ENCODE measurements around the gene SGMS1.
"Not testable (repeated sequence)": the region's sequence is repeated elsewhere in the genome, so short reads cannot be mapped to it uniquely, and the experiment has no call there.

Gene SGMS1

DNA sequence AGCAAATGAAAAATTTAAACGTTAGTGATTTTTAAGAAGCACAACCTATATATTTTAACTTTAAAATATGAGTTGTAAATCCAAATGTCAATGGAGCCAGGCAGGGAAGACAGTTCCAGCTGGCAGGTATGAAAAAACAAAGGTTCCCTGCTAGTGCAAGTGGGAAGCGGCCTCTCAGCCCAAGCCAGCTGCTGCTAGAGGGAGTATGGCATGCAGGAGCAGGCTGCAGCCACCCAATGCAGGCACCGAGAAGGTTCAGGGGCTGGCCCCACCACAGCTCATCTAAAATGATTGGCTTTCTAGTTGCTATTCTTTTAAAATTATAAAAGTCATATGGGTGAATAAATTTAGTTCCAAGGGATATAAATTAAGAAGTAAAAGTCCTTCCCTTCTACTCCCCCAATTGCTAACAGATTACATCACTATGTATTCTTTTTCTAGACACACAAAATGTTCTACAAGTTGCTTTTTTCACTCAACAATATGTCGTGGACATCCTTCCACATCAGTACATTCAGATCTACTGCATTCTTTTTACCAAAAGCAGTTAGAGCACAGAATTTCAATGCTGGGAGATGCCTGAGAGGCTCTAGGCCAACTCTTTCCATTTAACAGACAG is 69.3 kb downstream of the SGMS1 start:
- no peak for DNase-seq

DNA sequence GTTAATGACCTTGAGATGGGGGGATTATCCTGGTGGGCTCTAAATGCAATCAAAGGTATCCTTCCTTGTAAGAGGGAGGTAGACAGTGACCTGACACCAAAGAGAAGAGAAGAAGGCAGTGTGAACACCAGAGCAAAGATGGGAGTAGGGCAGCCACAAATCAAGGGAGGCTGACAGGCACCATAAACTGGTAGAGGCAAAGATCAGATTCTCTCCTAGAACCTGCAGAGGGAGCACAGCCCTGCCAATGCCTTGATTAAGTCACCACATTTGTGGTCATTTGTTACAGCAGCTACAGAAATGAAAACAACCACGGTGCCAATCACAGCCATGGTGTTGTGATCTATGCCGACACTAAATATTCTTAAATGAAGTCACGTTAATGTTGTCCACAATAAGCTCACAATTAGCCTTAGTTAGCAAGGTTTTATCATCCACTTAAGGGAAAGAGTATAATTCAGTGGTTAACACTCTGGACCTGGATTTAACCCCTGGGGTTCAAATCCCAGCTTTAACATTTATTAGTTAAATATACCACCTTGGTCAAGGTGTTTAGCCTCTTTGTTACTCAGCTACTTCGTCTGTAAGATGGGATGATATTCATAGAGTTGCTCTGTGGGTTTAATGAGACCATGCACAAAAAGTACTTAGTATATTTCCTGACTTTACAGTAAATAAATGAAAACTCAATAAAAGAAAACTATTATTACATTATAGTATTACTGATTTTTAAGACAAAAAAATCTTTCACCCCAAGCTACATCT is 70.8 kb downstream of the SGMS1 start:
- DNase-seq, result no peak

DNA sequence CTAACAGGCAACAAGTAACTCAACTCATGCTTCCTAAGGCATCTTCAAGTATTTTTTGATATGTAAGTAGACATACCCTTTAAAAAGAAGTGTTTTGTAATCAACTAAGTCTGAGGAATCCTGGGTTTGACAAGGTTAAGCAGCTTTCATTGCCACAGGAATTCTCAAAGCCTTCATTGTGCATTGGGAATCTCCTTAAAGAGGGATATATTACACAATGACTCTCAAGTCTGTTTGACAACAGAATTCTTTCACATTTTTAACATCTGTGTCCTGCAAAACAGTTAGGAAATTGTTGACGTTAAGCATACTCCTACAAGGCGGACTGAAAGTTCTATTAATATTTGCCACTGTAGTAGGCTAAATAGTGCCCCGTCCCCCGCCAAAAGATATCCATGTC is 71.4 kb downstream of the SGMS1 start:
- DNase-seq, result no peak

- no peak for DNase-seq
These were observed 71.9 kb downstream of the SGMS1 start for GRCh38 chr10:50551894-50552293.

GRCh38 chr10:50550291-50550839 is 73.4 kb downstream of the SGMS1 start:
- DNase-seq, result no peak

DNA sequence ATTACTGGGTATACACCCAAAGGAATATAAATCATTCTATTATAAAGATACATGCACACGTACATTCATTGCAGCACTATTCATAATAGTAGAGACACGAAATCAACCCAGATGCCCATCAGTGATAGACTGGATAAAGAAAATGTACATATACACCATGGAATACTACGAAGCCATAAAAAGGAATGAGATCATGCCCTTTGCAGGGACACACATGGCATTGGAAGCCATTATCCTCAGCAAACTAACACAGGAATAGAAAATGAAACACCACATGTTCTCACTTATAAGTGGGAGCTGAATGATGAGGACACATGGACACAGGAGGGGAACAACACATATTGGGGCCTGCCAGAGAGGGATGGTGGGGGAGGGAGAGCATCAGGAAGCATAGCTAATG is 74.6 kb downstream of the SGMS1 start:
- not testable (repeated sequence) for DNase-seq

DNA sequence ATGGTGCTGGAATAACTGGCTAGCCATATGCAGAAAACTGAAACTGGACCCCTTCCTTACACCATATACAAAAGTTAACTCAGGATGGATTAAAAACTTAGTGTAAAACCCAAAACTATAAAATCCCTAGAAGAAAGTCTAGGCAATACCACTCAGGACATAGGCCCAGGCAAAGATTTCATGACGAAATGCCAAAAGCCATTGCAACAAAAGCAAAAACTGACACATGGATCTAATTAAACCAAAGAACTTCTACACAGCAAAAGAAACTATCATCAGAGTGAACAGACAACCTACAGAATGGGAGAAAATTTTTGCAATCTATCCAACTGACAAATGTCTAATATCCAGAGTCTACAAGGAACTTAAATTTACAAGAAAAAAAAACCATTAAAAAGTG is 75.3 kb downstream of the SGMS1 start:
- not testable (repeated sequence) for DNase-seq

GRCh38 chr10:50546287-50546686 is 77.5 kb downstream of the SGMS1 start:
- not testable (repeated sequence) for DNase-seq

DNA sequence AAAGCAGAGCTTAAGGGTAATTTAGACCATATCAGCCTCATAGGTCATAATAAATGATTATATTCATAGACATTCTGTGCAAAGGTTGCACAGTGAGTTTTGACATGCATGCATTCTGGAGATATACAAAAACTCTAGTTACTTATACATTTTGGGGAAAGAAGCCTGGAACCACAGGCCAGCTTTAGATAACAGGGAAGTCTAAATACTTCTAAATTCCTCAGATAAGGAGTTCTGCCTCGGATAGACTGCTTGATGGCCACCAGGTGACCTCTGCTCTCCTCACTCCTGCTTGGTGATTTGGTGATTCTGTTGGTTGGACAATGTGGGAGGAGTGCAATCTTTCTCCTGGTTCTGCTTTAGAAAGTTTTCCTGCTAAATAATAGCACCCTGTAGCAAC is 77.9 kb downstream of the SGMS1 start:
- no peak for DNase-seq

DNA sequence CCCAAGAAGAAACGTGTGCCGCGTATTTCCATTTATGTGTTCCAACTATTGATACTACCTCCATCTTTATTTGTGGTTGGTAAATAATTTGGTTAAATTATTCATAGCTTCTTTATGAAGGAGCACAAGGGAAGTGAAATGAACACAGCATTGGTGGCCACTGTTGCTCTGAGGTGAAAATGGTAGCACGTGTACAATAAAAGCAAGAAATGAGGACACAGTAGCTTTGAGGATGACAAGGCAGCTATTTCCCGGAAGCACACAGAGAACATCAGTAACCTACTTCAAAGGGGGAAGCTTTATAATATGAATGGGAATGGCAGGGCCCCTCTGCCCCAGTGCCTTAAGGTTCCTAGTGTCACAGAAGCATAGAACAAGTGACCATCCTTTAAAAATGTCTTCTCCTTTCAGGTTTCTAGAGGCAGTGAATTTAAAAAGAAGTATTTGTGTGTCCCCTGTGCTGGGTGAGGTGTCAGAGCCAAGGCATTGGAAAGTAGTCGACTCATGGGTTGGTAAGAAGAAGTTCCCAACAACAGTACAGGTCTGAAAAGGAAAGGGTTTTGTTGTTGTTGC is 78.8 kb downstream of the SGMS1 start:
- DNase-seq, result no peak

DNA sequence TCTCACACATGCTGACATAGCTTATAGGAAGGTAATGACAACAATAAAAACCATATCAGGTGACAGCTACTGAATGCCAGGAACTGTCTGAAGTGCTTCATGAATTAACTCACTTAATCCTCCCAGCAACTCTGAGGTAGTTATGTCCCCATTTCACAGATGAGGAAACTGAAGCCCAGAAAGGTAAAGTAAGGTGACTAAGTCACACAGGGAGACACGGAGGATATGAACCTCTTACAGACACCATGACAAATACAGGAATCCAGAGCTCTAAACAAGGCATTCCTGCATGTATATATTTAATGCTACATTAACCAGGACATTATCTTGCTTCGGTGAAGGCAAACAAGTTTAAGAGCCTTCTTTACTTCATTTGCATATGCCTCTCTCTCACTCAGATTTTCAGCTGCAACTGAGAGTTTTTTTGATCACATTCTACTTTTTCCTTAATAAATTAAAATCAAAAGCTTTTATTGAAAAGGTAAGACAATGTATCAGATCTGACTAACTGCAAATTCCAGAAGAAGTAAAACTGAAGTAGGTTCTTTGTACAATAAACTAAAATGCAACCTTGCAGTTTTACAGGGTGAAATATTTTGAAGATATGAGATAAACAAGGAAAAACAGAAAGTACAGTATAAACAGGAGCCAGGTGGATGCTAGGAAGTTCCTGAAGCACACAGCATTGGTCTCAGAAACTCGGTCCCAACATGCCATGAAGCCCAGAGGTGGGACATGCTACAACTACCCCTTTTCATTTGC is 79.5 kb downstream of the SGMS1 start:
- no peak for DNase-seq

DNA sequence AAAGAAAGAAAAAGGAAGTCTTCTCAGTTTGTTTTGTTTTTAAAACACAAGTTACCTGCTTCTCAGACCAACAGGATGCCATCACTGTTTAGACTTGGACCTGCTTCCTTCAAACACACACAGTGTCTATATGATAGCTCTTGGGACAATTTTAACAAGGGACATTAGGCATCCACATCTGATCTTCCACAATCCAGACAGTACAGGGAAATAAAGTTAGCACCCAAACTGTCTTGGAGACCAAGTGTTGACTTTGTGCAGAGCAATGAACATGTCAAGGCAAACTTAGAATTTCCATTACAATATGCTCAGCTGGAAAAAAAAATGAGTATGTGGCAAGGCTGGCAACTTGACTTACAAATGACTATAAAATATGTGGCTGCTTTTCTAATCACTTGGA is 80.9 kb downstream of the SGMS1 start:
- DNase-seq, result no peak

DNA sequence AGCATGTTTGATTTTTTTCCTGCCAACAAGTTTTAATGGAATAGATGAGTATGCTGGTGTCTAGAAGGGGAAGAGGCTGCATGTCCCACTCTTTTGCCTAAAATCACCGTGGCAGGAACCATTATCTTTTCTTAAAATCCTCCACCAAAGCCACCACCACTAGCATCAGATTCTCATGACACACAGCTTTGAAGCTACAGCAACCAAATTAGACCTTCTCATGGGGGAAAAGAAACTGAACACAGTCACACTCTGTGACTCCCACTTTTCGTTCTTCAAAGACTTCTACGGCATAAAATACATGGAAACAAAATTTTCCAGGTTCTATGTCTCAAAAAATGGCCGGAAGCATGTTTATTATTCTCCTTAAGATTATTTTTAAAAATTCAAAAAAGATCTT is 81.8 kb downstream of the SGMS1 start:
- no peak for DNase-seq

DNA sequence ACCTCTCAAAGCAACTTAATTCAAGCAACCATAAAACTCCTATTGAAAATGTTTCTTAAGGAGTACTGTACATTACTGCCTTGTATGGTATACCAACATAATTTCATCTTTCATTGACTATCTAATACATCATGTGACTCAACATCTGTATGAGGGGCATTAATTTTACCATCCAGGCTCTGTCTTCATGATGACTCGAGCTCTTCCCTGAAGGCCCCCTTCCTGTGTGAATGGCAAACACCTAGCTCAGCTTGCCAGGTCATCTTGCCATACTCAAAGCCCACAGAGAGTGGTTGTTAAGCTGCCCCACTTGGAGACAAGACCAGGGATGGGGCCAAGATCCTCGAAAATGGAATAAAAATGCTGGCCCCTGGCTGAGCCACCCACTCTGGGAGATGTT is 82.4 kb downstream of the SGMS1 start:
- no peak for DNase-seq

- DNase-seq, result no peak
These were observed 83.0 kb downstream of the SGMS1 start for GRCh38 chr10:50540826-50541122.

- DNase-seq, result no peak
These were observed 83.5 kb downstream of the SGMS1 start for GRCh38 chr10:50540069-50540825.

GRCh38 chr10:50538555-50539398 is 85.0 kb downstream of the SGMS1 start:
- DNase-seq, result no peak

- no peak for DNase-seq
These were observed 87.0 kb downstream of the SGMS1 start for GRCh38 chr10:50536617-50537240.

DNA sequence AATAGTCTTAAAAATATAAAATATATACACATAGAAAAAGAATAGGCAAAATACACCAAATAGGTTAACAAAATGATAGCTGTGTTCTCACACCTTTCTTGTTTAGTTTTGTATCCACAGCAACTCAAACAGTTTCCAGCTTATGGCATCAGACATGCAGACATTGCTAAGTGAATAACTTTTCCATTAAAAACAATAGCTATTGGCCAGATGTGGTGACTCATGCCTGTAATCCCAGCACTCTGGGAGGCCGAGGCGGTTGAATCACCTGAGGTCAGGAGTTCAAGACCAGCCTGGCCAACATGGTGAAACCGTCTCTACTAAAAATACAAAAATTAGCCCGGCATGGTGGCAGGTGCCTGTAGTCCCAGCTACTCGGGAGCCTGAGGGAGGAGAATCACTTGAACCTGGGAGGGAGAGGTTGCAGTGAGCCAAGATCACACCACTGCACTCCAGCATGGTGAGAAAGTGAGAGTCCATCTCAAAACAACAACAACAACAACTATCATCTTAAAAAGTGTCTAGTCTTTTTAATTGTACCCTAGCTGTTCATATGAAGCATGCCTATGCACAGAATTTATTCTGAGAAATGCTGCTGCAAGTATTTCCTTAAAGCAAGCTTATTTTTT is 88.9 kb downstream of the SGMS1 start:
- DNase-seq, result not testable (repeated sequence)

GRCh38 chr10:50533296-50533695 is 90.5 kb downstream of the SGMS1 start:
- DNase-seq, result no peak
